ENCODE data around the gene NPW. TPM values are rescaled to one million over a fixed set of nuclear protein-coding genes. Genes with fewer than 3 reads are reported as not detected.

NPW gene
- total RNA-seq, 4 donors from 2014 or later: not detected

- Histone ChIP-seq H3K4me1 (peaks cover 40 to 50% of the 10 kb centered on the region in 2 donors), H3K27me3 (no peaks in the 10 kb centered on the region), H3K36me3 (no peaks in the 10 kb centered on the region), H3K9me3 (no peaks in the 10 kb centered on the region), H3K4me3 (no peak overlapping the region), H3K27ac (peak overlapping the region in 3 of 4 donors; percentile 69 to 84 (median 82))
- TF ChIP-seq POLR2A (IDR thresholded peaks at IDR 0.05) (no peak), CTCF (IDR thresholded peaks at IDR 0.05 in 4 of 5, conservative IDR thresholded peaks at IDR 0.05 in 1 of 5) (no peak)
- in situ Hi-C loops (cut with MboI; ENCODE audit: low sequenced_read_pairs in 4 of 4): no loop called here
- intact Hi-C loops (cut with DNase I; ENCODE audit: low total_unique reads): no loop called here
- DNase-seq (no peak), ATAC-seq (no peak)
Observed at GRCh38 chr16:2042171-2042985, 22.8 kb downstream of the NPW start.

- H3K27me3 ChIP-seq: no peaks in the 10 kb centered on the region
- intact Hi-C loops (cut with DNase I; ENCODE audit: low total_unique reads) (no loop called here), in situ Hi-C loops (cut with MboI; ENCODE audit: low sequenced_read_pairs in 4 of 4) (no loop called here)
- no peak for ATAC-seq
- DNase-seq: no peak
- no peaks in the 10 kb centered on the region for H3K36me3 ChIP-seq
- peak overlapping the region in 2 of 4 donors; percentile 16 to 42 for H3K27ac ChIP-seq
- peaks cover 38 to 45% of the 10 kb centered on the region in 2 donors for H3K4me1 ChIP-seq
- TF ChIP-seq CTCF (IDR thresholded peaks at IDR 0.05 in 4 of 5, conservative IDR thresholded peaks at IDR 0.05 in 1 of 5): no peak
- no peak for TF ChIP-seq POLR2A (IDR thresholded peaks at IDR 0.05)
- H3K4me3 ChIP-seq: no peak overlapping the region
- no peaks in the 10 kb centered on the region for H3K9me3 ChIP-seq
Observed at GRCh38 chr16:2042986-2043666, 23.5 kb downstream of the NPW start.

- ATAC-seq (no peak), DNase-seq (no peak)
- intact Hi-C loops (cut with DNase I; ENCODE audit: low total_unique reads): no loop called here
- Histone ChIP-seq H3K4me1 (peaks cover 39 to 51% of the 10 kb centered on the region in 2 donors), H3K27ac (peak overlapping the region in 3 of 4 donors; percentile 39 to 42 (median 39)), H3K36me3 (no peaks in the 10 kb centered on the region), H3K4me3 (peak overlapping the region in 1 of 4 donors; percentile 4), H3K27me3 (no peaks in the 10 kb centered on the region), H3K9me3 (no peaks in the 10 kb centered on the region)
- in situ Hi-C loops (cut with MboI; ENCODE audit: low sequenced_read_pairs in 4 of 4): no loop called here
- TF ChIP-seq POLR2A (IDR thresholded peaks at IDR 0.05) (no peak), CTCF (IDR thresholded peaks at IDR 0.05 in 4 of 5, conservative IDR thresholded peaks at IDR 0.05 in 1 of 5) (no peak)
Observed at GRCh38 chr16:2043667-2044451, 24.3 kb downstream of the NPW start.

DNA sequence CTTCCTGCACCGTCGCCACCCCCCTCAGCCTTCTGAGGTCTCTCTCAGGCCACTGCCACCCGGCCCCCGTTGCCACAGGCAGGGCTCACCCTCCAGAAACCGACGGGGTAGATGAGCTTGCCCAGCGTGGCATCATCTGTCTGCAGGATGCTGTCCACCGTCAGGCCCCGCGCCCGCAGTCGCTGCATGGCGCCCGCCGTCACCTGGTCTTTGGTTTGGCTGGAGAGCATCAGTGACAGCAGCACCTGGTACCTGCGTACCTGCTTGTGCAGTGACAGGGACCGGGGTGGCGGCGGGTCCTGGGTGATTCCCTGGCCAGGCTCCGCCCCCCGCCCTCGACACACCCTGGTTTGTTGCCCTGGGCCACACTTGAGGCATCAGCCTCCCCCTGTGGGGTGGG lies 25.0 kb downstream of the NPW start:
- in situ Hi-C loops (cut with MboI; ENCODE audit: low sequenced_read_pairs in 4 of 4) (no loop called here), intact Hi-C loops (cut with DNase I; ENCODE audit: low total_unique reads) (no loop called here)
- Histone ChIP-seq H3K36me3 (no peaks in the 10 kb centered on the region), H3K27ac (peak overlapping the region in 3 of 4 donors; percentile 39 to 42 (median 39)), H3K27me3 (no peaks in the 10 kb centered on the region), H3K4me1 (peaks cover 36 to 53% of the 10 kb centered on the region in 2 donors), H3K9me3 (no peaks in the 10 kb centered on the region), H3K4me3 (peak overlapping the region in 1 of 4 donors; percentile 4)
- TF ChIP-seq POLR2A (IDR thresholded peaks at IDR 0.05) (no peak), CTCF (IDR thresholded peaks at IDR 0.05 in 4 of 5, conservative IDR thresholded peaks at IDR 0.05 in 1 of 5) (no peak)
- ATAC-seq (no peak), DNase-seq (no peak)

All from gastrocnemius medialis (tissue), 4 donors.